Subcutaneous adipose tissue (tissue), 4 donors: ENCODE measurements around the gene ANKS1A. TPM values are rescaled to one million over a fixed set of nuclear protein-coding genes. Genes with fewer than 3 reads are reported as not detected.

Experiments used
- CTCF ChIP-seq: fragments of 450-650 bp; IDR thresholded peaks from one replicate; pipeline ENCODE4 v1.5.1; 2016; ENCODE audit warnings: low read depth, mild to moderate bottlenecking, control low read depth, antibody characterized with exemption, moderate library complexity
- small RNA-seq: library from RNA; depleted of rRNA; stranded (forward); fragments of <200 nt; gene quantifications from one replicate; pipeline ENCODE3, GENCODE V24; 2016
- total RNA-seq, 4 donors: library from RNA; depleted of rRNA; stranded (reverse); fragments of >200 nt; gene quantifications; one replicate each; pipeline ENCODE4 v1.1.0, GENCODE V29; 2016

ANKS1A gene
- total RNA-seq, 4 donors from 2014 or later, result 11.6 to 31.3 (median 19.2) TPM

DNA sequence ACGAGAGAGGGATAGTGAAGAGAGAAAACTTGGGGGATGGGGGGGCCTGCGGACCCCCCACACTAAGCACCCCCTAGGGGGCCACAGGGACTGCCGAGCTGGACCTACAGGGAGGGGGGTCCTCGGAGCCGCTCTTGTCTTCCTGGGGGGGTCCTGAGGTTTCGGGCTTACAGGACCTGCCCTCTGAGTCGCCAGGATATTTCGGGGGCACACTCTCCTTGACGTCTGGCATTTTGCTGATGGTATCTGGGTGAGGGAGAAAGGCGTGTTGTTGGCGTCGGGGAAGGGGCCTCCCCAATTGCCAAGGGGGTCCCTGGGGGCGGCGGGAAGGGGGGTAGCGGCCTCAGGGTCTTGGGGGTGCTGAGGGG, 251.6 kb downstream of the ANKS1A start:
- TF ChIP-seq CTCF, result no peak

Small RNA genes within 50 kb of the gene (small RNA-seq; reads per million reads assigned to genes)
- not detected for gene AL138721.1

Other genes with a start within 250 kb of the ANKS1A start
- 100 to 1,000 TPM in 1 of 4 donors, 10 to 100 TPM in 3; 78.6 to 135 (median 88.9) TPM for gene ILRUN, start 192.5 kb upstream of the ANKS1A start, total RNA-seq
- gene SNRPC, start 131.8 kb upstream of the ANKS1A start, total RNA-seq, result 10 to 100 TPM; 40.3 to 60.3 (median 42.9) TPM
- 10 to 100 TPM; 12.1 to 21.7 (median 17.5) TPM for gene BLTP3A, start 97.2 kb upstream of the ANKS1A start, total RNA-seq
- 10 to 100 TPM; 12.2 to 18.5 (median 18.2) TPM for gene TAF11, start 1.2 kb upstream of the ANKS1A start, total RNA-seq